PFSK-1 (cell line): ENCODE data around the gene ANGPTL8.

Experiments used
- FOXP2 ChIP-seq: optimal IDR thresholded peaks from 2 replicates; pipeline ENCODE3; 2011; ENCODE audit warnings: borderline replicate concordance, control low read depth, inconsistent platforms; ENCODE audit not compliant: insufficient read depth; ENCODE audit errors: extremely low read length, extremely low read depth
- POLR2AphosphoS5 ChIP-seq: IDR thresholded peaks from 2 replicates; pipeline ENCODE4 v1.6.1; 2012; ENCODE audit warnings: low read depth, mild to moderate bottlenecking, control low read depth, low read length, moderate library complexity
- REST ChIP-seq, 2 experiments: IDR thresholded peaks; 2 replicates each; pipeline versions ENCODE4 v1.6.1 to v1.8.0; 2011 to 2012; ENCODE audit warnings: low read depth in 2 of 2, low read length in 2 of 2, control low read depth in 1 of 2, inconsistent platforms in 1 of 2, mild to moderate bottlenecking in 1 of 2, moderate library complexity in 1 of 2; ENCODE audit not compliant: insufficient read depth in 1 of 2
- SIN3A ChIP-seq: IDR thresholded peaks from 2 replicates; pipeline ENCODE4 v1.6.1; 2012; ENCODE audit warnings: mild to moderate bottlenecking, low read length, moderate library complexity, borderline replicate concordance; ENCODE audit not compliant: insufficient read depth
- TAF1 ChIP-seq: IDR thresholded peaks from 2 replicates; pipeline ENCODE4 v1.6.1; 2012; ENCODE audit warnings: low read length, control low read depth, borderline replicate concordance; ENCODE audit not compliant: insufficient read depth

The ANGPTL8 gene

GRCh38 chr19:11263726-11264125, 24.3 kb downstream of the ANGPTL8 start:
- TF ChIP-seq POLR2AphosphoS5: no peak
- TF ChIP-seq REST (IDR thresholded peaks at IDR 0.05; ENCODE audit: insufficient read depth in 1 of 2, low read depth in 2 of 2, low read length in 2 of 2): no peak
- no peak for TF ChIP-seq FOXP2
- no peak for TF ChIP-seq SIN3A
- TF ChIP-seq TAF1: no peak

- no peak for TF ChIP-seq SIN3A
- no peak for TF ChIP-seq TAF1
- no peak for TF ChIP-seq POLR2AphosphoS5
- TF ChIP-seq REST (IDR thresholded peaks at IDR 0.05; ENCODE audit: insufficient read depth in 1 of 2, low read depth in 2 of 2, low read length in 2 of 2): no peak
- TF ChIP-seq FOXP2: peak; percentile 35
These were observed 25.2 kb downstream of the ANGPTL8 start for GRCh38 chr19:11264452-11265176.

- TF ChIP-seq TAF1 (no peak), FOXP2 (no peak), POLR2AphosphoS5 (no peak), REST (IDR thresholded peaks at IDR 0.05; ENCODE audit: insufficient read depth in 1 of 2, low read depth in 2 of 2, low read length in 2 of 2) (no peak), SIN3A (no peak)
These were observed 25.9 kb downstream of the ANGPTL8 start for GRCh38 chr19:11265177-11265784.

GRCh38 chr19:11265785-11266236, 26.4 kb downstream of the ANGPTL8 start:
- no peak for TF ChIP-seq TAF1
- TF ChIP-seq SIN3A: no peak
- no peak for TF ChIP-seq REST (IDR thresholded peaks at IDR 0.05; ENCODE audit: insufficient read depth in 1 of 2, low read depth in 2 of 2, low read length in 2 of 2)
- TF ChIP-seq POLR2AphosphoS5: no peak
